GM18507 (cell line): ENCODE measurements around the gene FBXW2.
A peak's percentile ranks its signal among the peaks of the same experiment; 100 is the strongest.
"Not testable (repeated sequence)": the region's sequence is repeated elsewhere in the genome, so short reads cannot be mapped to it uniquely, and the experiment has no call there.

ENCODE experiments used
- DNase-seq: peaks from one replicate; pipeline ENCODE4 v3.0.0; 2011; ENCODE audit warnings: low read depth; ENCODE audit not compliant: insufficient read length; ENCODE audit errors: extremely low spot score
- FAIRE-seq: peaks from 2 replicates; lab custom pipeline; 2011; peaks lifted over from hg19 to GRCh38; lab: Jason Lieb, UNC

FBXW2 gene

DNA sequence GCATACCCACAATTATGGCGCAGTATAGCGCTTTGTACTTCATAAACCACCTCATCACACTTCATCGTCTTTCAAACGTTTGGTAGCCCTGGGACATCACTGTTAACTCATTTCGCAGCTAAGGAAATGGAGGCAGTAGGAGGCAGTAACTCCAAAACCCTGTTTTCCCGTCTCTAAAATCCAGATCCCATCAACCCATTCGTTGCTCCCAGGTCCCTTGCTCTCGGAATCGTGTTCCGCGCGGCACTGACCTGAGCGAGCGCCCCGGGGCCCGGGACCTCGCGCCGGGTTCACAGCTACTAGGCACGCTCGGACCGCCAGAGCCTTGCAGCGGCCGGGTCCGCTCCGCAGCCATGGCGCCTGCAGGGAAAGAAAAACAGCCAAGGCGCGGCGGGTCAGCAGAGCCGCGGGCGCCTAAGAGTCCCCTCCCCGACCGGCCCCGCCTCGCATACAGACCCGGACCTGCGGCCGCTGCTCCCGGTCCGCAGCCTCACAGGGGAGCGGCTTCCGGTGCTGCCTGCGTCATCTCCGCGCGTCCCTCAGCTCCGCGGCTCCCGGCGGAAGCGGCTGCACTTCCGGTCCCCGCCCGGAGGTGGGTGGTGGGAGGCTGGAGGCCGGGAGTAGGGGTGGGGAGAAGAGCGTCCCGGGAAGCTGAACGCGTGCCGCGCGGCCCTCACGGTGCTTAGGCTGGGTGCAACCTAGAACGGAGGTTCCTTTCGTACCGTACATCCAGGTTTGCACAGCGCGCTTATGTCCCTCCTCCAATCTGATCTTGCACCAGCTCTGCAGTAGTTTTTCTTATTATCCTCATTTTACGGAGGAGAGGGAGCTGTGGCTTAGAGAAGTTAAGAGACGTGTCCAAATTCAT lies at the start of gene FBXW2:
Gene FBXW2 (minus strand): TSS at position 519 of the 868 bp plus-strand sequence. CDS start 5,158 bp downstream, outside the sequence.
- FAIRE-seq (peak; percentile 92), DNase-seq (peak; percentile 89)

DNA sequence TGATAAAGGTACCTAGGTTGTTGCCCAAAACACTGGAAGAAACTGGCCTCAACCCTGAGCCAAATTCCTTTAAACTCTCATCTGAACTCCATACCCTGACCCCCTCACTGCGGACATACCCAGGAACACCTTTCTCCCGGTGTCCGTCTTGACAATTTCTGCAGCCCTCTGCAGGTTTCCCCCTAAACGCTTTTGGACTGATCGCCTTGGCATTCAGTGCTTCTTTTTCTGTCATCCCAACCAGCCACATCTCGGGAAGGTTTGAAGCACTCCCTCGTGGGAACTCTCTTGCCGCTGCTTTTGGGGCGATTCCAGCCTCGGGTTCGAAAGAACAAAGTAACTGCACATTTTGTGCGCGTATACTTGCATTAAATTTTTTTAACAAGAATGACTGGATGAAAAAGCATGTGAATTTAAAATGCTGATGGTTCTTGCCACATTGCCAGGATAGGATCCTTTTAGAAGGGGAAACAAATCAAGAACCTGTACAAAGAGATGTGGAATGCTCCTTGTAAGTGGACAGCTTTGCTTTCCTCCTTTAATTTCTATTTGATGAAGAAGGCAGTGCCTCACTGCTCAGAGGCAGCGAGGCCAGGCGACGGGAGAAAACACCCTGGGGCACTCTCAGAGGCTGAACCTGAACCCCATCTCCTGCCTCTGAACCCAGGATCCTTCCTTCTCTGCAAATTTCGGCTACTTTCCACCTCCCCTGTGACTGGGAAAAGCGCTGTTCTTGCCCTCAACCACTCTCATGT lies 48.9 kb upstream of the FBXW2 start:
- FAIRE-seq (no peak), DNase-seq (no peak)

DNA sequence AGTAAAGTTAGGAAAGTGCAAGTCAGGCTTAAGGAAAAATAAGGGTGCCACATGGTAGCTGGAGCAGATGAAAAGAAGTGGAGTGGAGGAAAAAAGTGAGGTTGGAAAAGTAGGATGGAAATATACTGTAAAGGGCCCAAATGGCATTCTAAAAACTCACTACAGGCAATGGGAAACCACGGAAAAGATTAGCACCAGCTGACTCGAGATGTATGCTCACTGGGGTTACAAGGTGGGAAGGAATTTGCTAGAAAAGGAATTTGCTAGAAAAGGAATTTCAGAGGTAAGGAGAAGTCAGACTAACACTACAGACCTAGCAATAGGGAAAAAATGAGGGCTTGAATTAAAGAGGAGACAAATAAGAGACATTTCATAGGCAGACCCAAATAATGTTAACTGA lies 45.9 kb upstream of the FBXW2 start:
- DNase-seq (no peak), FAIRE-seq (no peak)

GRCh38 chr9:120837921-120838320 lies 44.7 kb upstream of the FBXW2 start:
- DNase-seq = no peak
- no peak for FAIRE-seq

DNA sequence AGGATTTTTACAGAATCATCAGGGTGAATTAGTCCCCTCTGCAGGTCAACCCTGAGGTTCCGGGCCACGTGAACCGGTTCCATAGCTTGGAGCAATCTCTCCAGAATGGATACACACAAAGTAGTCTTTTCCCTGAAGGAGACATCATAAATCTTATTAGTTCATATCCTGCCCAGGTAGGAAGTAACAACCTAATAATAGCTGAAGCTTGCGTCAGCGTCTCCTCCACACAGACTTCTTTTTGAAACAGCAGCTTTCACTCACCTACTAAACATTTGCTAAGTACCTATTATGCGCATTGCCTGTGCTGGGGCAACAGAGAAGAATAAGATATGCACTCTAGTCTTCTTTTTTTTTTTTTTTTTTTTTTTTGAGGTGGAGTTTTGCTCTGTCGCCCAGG lies 40.1 kb upstream of the FBXW2 start:
- no peak for DNase-seq
- FAIRE-seq = no peak

DNA sequence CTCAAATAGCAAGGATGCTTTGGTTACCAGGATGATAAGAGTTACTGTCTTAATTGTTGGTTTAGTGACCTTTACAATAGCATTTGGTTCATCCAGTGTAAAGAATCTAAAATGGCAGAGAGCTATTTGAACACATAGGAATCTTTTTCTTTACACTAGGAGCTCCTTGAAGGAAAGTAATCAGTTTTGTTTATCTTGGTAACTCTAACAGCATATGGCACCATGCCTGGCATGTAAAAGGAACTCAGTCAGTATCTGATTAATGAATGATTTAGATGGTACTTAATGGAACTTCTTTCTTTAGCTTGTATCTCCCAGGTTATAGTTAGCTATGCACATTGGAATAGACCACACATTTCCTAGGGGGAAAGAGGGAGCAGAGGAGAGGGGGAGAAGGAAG lies 39.6 kb upstream of the FBXW2 start:
- FAIRE-seq = no peak
- DNase-seq = no peak

DNA sequence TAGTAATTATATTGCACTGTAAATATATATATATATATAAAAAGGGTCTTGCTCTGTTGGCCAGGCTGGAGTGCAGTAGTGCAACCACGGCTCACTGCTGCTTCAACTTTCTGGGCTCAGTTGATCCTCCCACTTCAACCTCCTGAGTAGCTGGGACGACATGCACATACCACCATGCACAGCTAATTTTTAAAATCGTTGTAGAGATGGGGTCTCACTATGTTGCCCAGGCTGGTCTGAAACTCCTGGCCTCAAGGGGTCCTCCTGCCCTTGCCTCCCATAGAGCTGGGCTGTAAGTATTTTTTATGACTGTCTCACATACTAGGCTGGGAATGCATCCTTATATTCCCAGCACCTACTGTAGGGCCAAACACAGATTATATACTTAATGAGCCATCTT lies 37.6 kb upstream of the FBXW2 start:
- DNase-seq = no peak
- FAIRE-seq = no peak

GRCh38 chr9:120830151-120830550 lies 36.9 kb upstream of the FBXW2 start:
- no peak for DNase-seq
- FAIRE-seq = no peak

DNA sequence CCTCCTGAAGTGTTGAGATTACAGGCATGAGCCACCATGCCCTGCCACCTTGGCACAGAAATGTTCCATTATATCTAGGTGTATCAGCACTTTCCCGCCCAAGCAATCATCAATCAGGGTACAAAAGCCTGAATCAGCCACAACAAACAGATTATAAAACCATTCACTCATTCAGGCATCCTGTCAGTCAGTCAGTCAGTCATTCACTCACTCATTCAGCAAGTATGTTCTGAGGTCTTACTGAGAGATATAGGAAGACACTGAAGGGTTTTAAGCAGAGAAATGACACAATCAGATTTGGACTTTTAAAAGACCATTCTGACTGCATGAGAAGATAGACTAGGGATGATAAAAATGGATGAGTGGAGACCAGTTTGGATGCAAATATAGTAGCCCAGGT lies 36.4 kb upstream of the FBXW2 start:
- FAIRE-seq (no peak), DNase-seq (no peak)

- no peak for DNase-seq
- FAIRE-seq = no peak
Observed at GRCh38 chr9:120820095-120820494, 26.9 kb upstream of the FBXW2 start.

DNA sequence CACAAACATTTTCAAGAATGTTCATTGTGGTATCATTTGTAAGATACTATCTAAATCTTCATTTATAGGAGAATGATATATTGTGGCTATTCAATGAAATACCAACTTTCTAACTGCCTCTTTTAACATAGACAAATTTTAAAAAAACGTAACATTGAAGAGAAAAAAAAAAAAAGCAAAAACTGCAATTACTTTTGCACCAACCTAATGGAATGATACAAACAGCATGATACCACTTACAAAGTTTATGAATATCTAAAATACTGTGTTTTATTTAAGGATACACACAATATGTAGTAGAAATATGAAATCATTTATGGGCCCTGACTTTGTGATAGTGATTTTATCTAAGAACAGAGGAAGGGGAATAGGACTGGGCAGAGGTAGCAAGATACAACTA lies 25.4 kb upstream of the FBXW2 start:
- DNase-seq (no peak), FAIRE-seq (no peak)

DNA sequence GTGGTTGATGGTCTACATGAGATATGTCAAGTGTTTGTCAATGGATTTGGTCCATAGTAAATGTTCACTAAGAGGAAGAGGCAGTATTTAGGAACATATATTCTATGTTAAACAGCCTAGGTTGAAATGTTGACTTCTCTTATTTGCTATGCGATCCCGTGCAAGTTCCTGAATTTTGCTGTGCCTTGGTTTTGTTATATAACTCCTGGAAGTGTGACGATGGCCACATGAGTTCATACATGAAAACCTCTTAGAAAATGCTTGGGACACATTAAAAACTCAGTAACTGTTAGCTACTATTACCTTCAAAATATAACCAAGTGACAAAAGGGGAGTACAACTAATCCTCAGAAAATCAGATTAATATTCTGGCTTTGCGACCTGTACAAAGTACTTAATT lies 21.9 kb upstream of the FBXW2 start:
- DNase-seq (no peak), FAIRE-seq (peak; percentile 15)

- no peak for FAIRE-seq
- DNase-seq = no peak
Observed at GRCh38 chr9:120808931-120809330, 15.7 kb upstream of the FBXW2 start.

- FAIRE-seq (no peak), DNase-seq (no peak)
Observed at GRCh38 chr9:120807607-120808379, 14.6 kb upstream of the FBXW2 start.

GRCh38 chr9:120804784-120805363 lies 11.7 kb upstream of the FBXW2 start:
- not testable (repeated sequence) for FAIRE-seq, DNase-seq

- FAIRE-seq (no peak), DNase-seq (no peak)
Observed at GRCh38 chr9:120801441-120801840, 8.2 kb upstream of the FBXW2 start.

GRCh38 chr9:120791161-120791560 lies 2.1 kb downstream of the FBXW2 start:
- no peak for FAIRE-seq
- DNase-seq = no peak

DNA sequence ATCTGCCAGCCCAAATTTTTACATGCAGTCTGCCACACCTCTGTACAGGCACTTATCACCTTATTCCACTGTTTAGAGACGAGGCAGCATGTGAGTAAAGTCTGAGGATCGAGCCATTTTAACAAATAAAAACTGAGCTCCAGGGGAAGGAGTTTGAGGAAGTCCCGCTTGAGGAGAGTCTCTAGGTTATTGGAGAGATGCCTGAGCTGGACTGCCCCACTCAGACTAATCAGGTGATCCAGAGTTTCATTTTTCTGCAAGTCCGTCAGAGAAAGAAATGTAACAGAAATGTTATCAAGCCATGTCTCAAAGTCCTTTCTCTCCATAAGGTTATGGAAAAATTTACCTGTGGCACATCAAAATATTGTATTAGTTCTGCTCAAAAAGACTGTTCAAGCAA lies 5.3 kb downstream of the FBXW2 start:
- no peak for FAIRE-seq
- DNase-seq = no peak

GRCh38 chr9:120783602-120784047 lies 9.6 kb downstream of the FBXW2 start:
- DNase-seq = no peak
- no peak for FAIRE-seq

DNA sequence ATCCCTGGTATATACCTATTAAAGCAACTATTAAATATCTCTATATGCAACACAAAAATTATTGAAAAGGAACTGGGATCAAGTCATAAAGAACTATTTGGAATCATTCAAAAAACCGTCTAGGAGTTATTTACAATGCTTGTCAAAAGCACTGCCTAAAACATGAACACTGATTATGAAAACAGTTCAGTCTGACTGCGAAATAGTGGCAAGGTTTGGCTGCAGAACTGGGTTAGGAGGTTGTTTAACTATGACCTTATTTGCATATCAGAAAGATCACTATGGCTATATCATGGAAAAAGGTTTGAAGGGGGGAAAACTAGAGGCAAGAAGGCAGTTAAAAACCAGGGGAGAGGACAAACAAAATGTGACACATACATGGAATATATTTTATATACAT lies 12.0 kb downstream of the FBXW2 start:
- no peak for FAIRE-seq
- DNase-seq = no peak
